Esophagus squamous epithelium (tissue), 4 donors: ENCODE results near the gene NFIC.

Experiments
- CTCF ChIP-seq, 6 experiments: fragments of 450-650 bp in 4 of 6; fragments of 200-600 bp in 2 of 6; sonication (generic) in 2 of 6; IDR thresholded peaks; one replicate each; pipeline ENCODE4 v1.5.1; 2016 to 2019; ENCODE audit warnings: antibody characterized with exemption in 6 of 6, mild to moderate bottlenecking in 4 of 6, moderate library complexity in 4 of 6
- POLR2A ChIP-seq, 4 donors: fragments of 450-650 bp; IDR thresholded peaks; one replicate each; pipeline ENCODE4 v1.6.1; 2017; ENCODE audit warnings: antibody characterized with exemption in 4 of 4, mild to moderate bottlenecking in 4 of 4, moderate library complexity in 3 of 4

- TF ChIP-seq CTCF (IDR thresholded peaks at IDR 0.05) (no peak), POLR2A (IDR thresholded peaks at IDR 0.05) (peak in 1 of 4 donors; percentile 25)
These were observed 27.7 kb upstream of the NFIC start for GRCh38 chr19:3338541-3339181.
